Measurements from ENCODE around the gene AK2. TPM values are rescaled to one million over a fixed set of nuclear protein-coding genes. Genes with fewer than 3 reads are reported as not detected.

AK2 gene
- total RNA-seq, 1 experiment from 2014 or later, result 159 TPM

DNA sequence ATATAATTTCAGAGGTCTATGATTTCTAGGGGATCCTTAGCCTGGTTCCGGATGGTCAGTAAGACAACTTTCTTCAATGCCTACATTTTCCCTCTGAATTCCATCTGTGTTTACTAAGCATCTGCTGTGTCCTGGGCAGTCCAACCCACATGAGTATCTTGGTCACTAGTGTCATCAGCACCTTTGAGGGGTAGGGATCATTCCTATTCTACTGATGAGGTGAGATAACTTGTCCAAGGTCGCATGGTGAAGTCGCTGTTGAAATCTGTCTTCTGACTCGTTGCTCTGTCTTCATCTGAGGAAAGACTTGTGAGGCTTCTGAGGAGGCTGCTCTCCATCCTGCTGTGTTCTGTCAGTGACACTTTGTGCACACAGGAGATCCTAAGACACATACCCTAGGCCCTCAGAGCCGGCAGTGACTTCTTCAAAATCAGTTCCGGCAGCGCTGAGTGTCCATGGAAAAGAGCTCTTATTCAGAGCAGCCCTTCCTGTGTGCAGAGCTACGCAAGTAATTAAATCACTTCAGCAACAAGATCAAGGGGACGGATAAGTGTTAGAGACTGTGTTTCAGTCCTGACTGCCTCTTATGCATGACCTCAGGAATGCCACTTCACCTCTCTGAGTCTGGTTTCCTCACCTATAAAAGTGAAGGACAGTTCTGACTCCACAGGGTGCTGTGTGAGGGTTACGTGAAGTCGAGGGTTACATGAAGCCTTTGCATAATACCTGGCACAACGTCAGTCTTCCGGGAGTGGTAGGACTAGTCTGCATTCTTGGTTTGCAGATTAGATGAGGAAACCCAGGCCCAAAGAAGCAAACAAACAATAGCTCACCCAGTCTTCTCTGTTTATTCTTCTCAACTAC, 28.4 kb downstream of the AK2 start:
- Histone ChIP-seq H4K5ac (ENCODE audit: insufficient read length, low read depth, low read length) (no peak overlapping the region), H3K79me1 (ENCODE audit: insufficient read depth, low read depth, low read length, poor library complexity, severe bottlenecking) (no peaks in the 10 kb centered on the region), H3K9me3 (ENCODE audit: control insufficient read depth, low read depth, low read length) (no peaks in the 10 kb centered on the region), H3K14ac (ENCODE audit: insufficient read depth, low read length) (no peak overlapping the region), H3K27ac (ENCODE audit: insufficient read length, low read depth, low read length) (no peak overlapping the region), H2BK15ac (ENCODE audit: low read depth, low read length) (no peak overlapping the region), H3K4ac (ENCODE audit: low read depth, low read length) (no peak overlapping the region), H2BK120ac (ENCODE audit: low read depth, low read length, poor library complexity, severe bottlenecking) (no peak overlapping the region), H3K4me2 (ENCODE audit: insufficient read depth, insufficient read length, low read length) (no peak overlapping the region), H2BK12ac (ENCODE audit: insufficient read length, low read depth, low read length) (no peak overlapping the region), H4K8ac (replicated peaks; ENCODE audit: insufficient read length, low read depth, low read length) (no peak overlapping the region), H2BK20ac (ENCODE audit: low read depth, low read length, poor library complexity, severe bottlenecking) (no peak overlapping the region), H2AFZ (ENCODE audit: low read length) (no peak overlapping the region), H3K23ac (ENCODE audit: insufficient read length, low read depth, low read length) (no peak overlapping the region), H3T11ph (ENCODE audit: low read length) (no peak overlapping the region), H3K27me3 (ENCODE audit: insufficient read depth, low read length) (no peaks in the 10 kb centered on the region), H2BK5ac (ENCODE audit: insufficient read length, low read length) (no peak overlapping the region), H4K20me1 (ENCODE audit: control insufficient read depth, insufficient read depth, insufficient read length) (no peaks in the 10 kb centered on the region), H3K79me2 (ENCODE audit: insufficient read depth, low read length) (no peaks in the 10 kb centered on the region), H2AK5ac (ENCODE audit: insufficient read length, low read length) (no peak overlapping the region), H4K91ac (ENCODE audit: insufficient read length, low read depth, low read length) (no peak overlapping the region), H3K9ac (ENCODE audit: extremely low read depth, insufficient read length, low read length) (no peak overlapping the region), H3K4me1 (ENCODE audit: insufficient read depth, low read length) (no peaks in the 10 kb centered on the region), H3K56ac (ENCODE audit: insufficient read length, low read depth, low read length) (no peak overlapping the region), H3K18ac (ENCODE audit: insufficient read length, low read depth, low read length) (no peak overlapping the region), H3K23me2 (ENCODE audit: insufficient read length, low read depth, low read length, poor library complexity, severe bottlenecking) (no peaks in the 10 kb centered on the region)
- no peak overlapping the region for H3K4me3 Mint-ChIP-seq
- no CpG with 5 or more reads among the region's 13 CpGs for WGBS (ENCODE audit: extremely low coverage, insufficient read length, low lambda C conversion rate)
- TF ChIP-seq, protein P1, sequence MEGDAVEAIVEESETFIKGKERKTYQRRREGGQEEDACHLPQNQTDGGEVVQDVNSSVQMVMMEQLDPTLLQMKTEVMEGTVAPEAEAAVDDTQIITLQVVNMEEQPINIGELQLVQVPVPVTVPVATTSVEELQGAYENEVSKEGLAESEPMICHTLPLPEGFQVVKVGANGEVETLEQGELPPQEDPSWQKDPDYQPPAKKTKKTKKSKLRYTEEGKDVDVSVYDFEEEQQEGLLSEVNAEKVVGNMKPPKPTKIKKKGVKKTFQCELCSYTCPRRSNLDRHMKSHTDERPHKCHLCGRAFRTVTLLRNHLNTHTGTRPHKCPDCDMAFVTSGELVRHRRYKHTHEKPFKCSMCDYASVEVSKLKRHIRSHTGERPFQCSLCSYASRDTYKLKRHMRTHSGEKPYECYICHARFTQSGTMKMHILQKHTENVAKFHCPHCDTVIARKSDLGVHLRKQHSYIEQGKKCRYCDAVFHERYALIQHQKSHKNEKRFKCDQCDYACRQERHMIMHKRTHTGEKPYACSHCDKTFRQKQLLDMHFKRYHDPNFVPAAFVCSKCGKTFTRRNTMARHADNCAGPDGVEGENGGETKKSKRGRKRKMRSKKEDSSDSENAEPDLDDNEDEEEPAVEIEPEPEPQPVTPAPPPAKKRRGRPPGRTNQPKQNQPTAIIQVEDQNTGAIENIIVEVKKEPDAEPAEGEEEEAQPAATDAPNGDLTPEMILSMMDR (conservative IDR thresholded peaks at IDR 0.05), result no peak
- no peaks in the 10 kb centered on the region for H3K9me3 Mint-ChIP-seq
- H3K4me1 Mint-ChIP-seq, result peaks cover 15 to 16% of the 10 kb centered on the region in 2 experiments
- H3K27ac Mint-ChIP-seq, result no peak overlapping the region; a peak in 1 of 7 replicates
- H3K36me3 Mint-ChIP-seq (ENCODE audit: insufficient read depth in 1 of 3, low read depth in 3 of 3), result peaks cover 25 to 63% (median 46%) of the 10 kb centered on the region in 3 experiments; a peak in 6 of 7 replicates
- H3K27me3 Mint-ChIP-seq (ENCODE audit: low read depth), result no peaks in the 10 kb centered on the region; the same call in 1 of the 2 replicates
- DNase-seq, result no peak
